GM18519 (cell line): Measurements from ENCODE around the gene STK32B.

Experiments used
- ATAC-seq: cut with Tn5 transposase; IDR thresholded peaks from one replicate; pipeline ENCODE4 v1.9.1; 2021; ENCODE audit warnings: mild to moderate bottlenecking, moderate library complexity; ENCODE audit not compliant: unreplicated experiment, low FRiP score

STK32B gene

DNA sequence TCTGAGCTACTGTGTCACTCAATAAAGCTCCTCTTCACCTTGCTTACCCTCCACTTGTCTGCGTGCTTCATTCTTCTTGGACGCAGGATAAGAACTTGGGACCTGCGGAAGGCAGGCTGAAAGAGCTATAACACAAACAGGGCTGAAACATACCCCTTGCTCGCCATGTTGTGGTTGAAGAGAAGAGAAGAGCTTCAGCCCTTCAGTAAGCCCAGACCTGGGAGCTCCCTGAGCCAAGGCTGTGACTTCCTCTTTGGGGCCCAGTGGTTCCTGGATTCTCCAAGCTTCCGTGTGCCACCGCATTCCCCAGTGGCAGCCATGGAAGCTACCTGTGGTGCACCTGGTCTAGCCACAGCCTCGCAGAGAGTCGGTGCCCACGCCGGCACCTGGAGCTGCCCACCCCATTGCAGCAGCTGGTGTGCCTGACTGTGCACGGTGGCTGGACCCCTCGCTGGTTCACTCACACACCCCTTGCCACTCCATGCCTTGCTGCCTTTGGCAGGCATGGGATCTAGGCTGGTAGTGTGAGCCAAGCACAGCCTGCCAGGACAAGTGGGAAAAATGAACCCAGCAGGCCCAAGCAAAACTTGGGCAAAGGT, 496.5 kb downstream of the STK32B start:
- no peak for ATAC-seq
